Pancreas (tissue), 10 donors: ENCODE data around the gene PDCL2. TPM values are rescaled to one million over a fixed set of nuclear protein-coding genes. Genes with fewer than 3 reads are reported as not detected.
A peak's percentile ranks its signal among the peaks of the same experiment; 100 is the strongest.

Source experiments
- ATAC-seq, 4 donors: fragments of 200-7000 bp; cut with Tn5 transposase; one replicate each; pipeline versions ENCODE4 v1.8.0 to v1.9.1; 2020; ENCODE audit warnings: mild to moderate bottlenecking in 4 of 4, moderate library complexity in 4 of 4
- DNase-seq, 6 donors: peaks; one replicate each; pipeline ENCODE4 v3.0.0-alpha.2; 2020
- FAIRE-seq: peaks from 2 replicates; lab custom pipeline; 2012; peaks lifted over from hg19 to GRCh38; lab: Jason Lieb, UNC
- H3K27ac ChIP-seq, 4 donors: fragments of 200-600 bp; sonication (generic); 1 replicate in 3 of 4; 2 replicates in 1 of 4; pipeline versions ENCODE4 v1.5.0 to v1.8.0; 2020
- H3K27me3 ChIP-seq, 4 donors: fragments of 200-600 bp; one replicate each; pipeline ENCODE4 v1.8.0; 2021
- H3K36me3 ChIP-seq, 3 donors: fragments of 200-600 bp; sonication (generic) in 1 of 3; one replicate each; pipeline versions ENCODE4 v1.5.0 to v1.8.0; 2020 to 2021
- H3K4me1 ChIP-seq, 3 donors: fragments of 200-600 bp; one replicate each; pipeline ENCODE4 v1.8.0; 2021
- H3K4me3 ChIP-seq, 4 donors: fragments of 200-600 bp; sonication (generic) in 2 of 4; one replicate each; pipeline versions ENCODE4 v1.5.0 to v1.8.0; 2020 to 2021
- H3K9me3 ChIP-seq, 4 donors: fragments of 200-600 bp; one replicate each; pipeline ENCODE4 v1.8.0; 2021
- WGBS, 2 donors: extraction: QIAGEN DNeasy Blood & Tissue Kit; methylation state at CpG; one replicate each; pipeline ENCODE4 v1.1.7; 2013; 5-methylcytosine and 5-hydroxymethylcytosine counted together
- intact Hi-C, 3 donors: fragments of 100-400 bp; cut with DNase I; formaldehyde crosslinking; loops; one replicate each; pipeline versions ENCODE4 v1.11.1 to v1.14.2; 2022
- polyA plus RNA-seq, 2 donors: library from polyadenylated mRNA; stranded (reverse); fragments of 200-250 nt; gene quantifications; one replicate each; pipeline ENCODE4 v1.2.3, GENCODE V29; 2013
- total RNA-seq, 6 donors: library from RNA; stranded (reverse); fragmentation: NEBNext Ultra II Directional in 4 of 6; extraction: Animal tissue kit (Norgen Biotek cat#: 25700) in 4 of 6; gene quantifications; one replicate each; pipeline versions ENCODE4 v1.2.1 to v1.2.4, GENCODE V29; 2021 to 2023
- TF ChIP-seq, protein P1 (sequence below), 4 donors: fragments of 200-600 bp; sonication (generic) in 3 of 4; IDR thresholded peaks; one replicate each; pipeline versions ENCODE4 v1.5.0 to v1.8.0; 2021; ENCODE audit warnings: antibody characterized with exemption in 4 of 4
- donor health status: healthy with polysubstance abuse.
- donor health status: DM: no; HTN: no; CAD: no; lungs with moderate emphysema.
- donor health status: DM: no; HTN: no; CAD: no.
- donor health status: control.
- donor health status: control.
- donor health status: Bipolar disorder and iron deficiency.
- donor health status: DM: yes; HTN: yes; CAD: no.
- donor health status: DM: no; HTN: no; CAD: no.
- donor health status: DM: no; HTN: no; CAD: no.
- donor health status: DM: yes; HTN: yes; CAD: no.

The PDCL2 gene
- total and polyA plus RNA-seq, 8 donors, result not detected

GRCh38 chr4:55611358-55612059 is 19.5 kb upstream of the PDCL2 start:
- no peak overlapping the region for H3K4me3 ChIP-seq
- intact Hi-C loops, result no loop called here
- 88 to 89% methylated on average over 3 of the region's 3 CpGs for WGBS, 2 donors
- H3K36me3 ChIP-seq, result no peaks in the 10 kb centered on the region
- H3K9me3 ChIP-seq, result no peaks in the 10 kb centered on the region
- no peak for DNase-seq
- no peak for ATAC-seq
- no peak for FAIRE-seq
- TF ChIP-seq, protein P1, sequence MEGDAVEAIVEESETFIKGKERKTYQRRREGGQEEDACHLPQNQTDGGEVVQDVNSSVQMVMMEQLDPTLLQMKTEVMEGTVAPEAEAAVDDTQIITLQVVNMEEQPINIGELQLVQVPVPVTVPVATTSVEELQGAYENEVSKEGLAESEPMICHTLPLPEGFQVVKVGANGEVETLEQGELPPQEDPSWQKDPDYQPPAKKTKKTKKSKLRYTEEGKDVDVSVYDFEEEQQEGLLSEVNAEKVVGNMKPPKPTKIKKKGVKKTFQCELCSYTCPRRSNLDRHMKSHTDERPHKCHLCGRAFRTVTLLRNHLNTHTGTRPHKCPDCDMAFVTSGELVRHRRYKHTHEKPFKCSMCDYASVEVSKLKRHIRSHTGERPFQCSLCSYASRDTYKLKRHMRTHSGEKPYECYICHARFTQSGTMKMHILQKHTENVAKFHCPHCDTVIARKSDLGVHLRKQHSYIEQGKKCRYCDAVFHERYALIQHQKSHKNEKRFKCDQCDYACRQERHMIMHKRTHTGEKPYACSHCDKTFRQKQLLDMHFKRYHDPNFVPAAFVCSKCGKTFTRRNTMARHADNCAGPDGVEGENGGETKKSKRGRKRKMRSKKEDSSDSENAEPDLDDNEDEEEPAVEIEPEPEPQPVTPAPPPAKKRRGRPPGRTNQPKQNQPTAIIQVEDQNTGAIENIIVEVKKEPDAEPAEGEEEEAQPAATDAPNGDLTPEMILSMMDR (IDR thresholded peaks at IDR 0.05), result no peak
- H3K27me3 ChIP-seq, result no peaks in the 10 kb centered on the region
- H3K27ac ChIP-seq, result no peak overlapping the region
- H3K4me1 ChIP-seq, result no peaks in the 10 kb centered on the region

DNA sequence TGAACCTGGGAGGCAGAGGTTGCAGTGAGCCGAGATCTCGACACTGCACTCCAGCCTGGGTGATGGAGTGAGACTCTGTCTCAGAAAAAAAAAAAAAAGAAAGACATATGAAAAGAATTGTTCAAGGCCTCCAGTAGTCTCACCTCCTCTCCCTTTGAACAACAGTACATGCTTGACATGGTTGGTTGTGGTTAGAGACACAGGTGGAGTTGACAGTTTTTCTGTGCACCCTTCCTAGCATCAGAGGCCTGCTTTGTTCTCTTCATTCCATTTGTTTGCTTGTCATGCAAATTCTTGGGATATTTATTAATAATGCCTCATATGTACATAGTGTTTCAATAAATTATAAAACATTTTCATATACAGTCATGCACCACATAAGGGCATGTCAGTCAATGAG is 18.3 kb upstream of the PDCL2 start:
- no peaks in the 10 kb centered on the region for H3K9me3 ChIP-seq
- H3K27ac ChIP-seq, result no peak overlapping the region
- no peaks in the 10 kb centered on the region for H3K27me3 ChIP-seq
- ATAC-seq (no peak), FAIRE-seq (no peak), DNase-seq (no peak)
- H3K36me3 ChIP-seq, result no peaks in the 10 kb centered on the region
- 81 to 96% methylated on average over 2 of the region's 2 CpGs for WGBS, 2 donors
- H3K4me1 ChIP-seq, result no peaks in the 10 kb centered on the region
- intact Hi-C loops, result no loop called here
- TF ChIP-seq, protein P1 (IDR thresholded peaks at IDR 0.05), result no peak
- H3K4me3 ChIP-seq, result no peak overlapping the region

DNA sequence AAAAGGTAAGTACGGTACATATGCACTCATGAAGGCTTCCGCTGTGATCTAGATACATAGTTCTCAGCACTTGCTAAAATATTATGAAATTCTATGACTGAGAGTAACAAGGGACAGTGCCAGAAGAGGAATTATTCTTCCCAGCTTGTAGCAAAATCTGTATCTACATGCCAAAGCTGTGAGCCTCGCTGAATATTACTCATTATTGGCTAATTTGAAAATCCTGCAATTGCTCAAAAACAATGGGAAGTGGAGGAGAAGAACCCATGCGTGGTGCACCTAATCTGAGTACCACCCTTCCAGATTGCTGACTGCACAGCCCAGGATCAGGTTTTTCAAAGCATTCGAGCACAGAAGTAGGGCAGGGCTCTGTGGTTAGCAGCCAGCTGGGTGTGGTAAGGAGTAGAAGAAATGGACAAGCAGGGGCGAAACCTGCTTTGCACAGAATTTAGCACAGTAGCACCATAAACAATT is 17.4 kb upstream of the PDCL2 start:
- TF ChIP-seq, protein P1 (IDR thresholded peaks at IDR 0.05), result no peak
- ATAC-seq, result peak in 1 of 4 donors; percentile 20
- H3K9me3 ChIP-seq, result no peaks in the 10 kb centered on the region
- H3K27me3 ChIP-seq, result no peaks in the 10 kb centered on the region
- WGBS, 2 donors, result 66 to 75% methylated on average over 6 of the region's 6 CpGs
- DNase-seq, result no peak
- H3K27ac ChIP-seq, result no peak overlapping the region
- no peaks in the 10 kb centered on the region for H3K36me3 ChIP-seq
- no peaks in the 10 kb centered on the region for H3K4me1 ChIP-seq
- no peak for FAIRE-seq
- no peak overlapping the region for H3K4me3 ChIP-seq
- intact Hi-C loops, result no loop called here

- H3K9me3 ChIP-seq, result no peaks in the 10 kb centered on the region
- no peaks in the 10 kb centered on the region for H3K4me1 ChIP-seq
- H3K27ac ChIP-seq, result no peak overlapping the region
- H3K36me3 ChIP-seq, result no peaks in the 10 kb centered on the region
- no peak overlapping the region for H3K4me3 ChIP-seq
- TF ChIP-seq, protein P1 (IDR thresholded peaks at IDR 0.05), result no peak
- WGBS, 2 donors, result 55 to 73% methylated on average over 1 of the region's 1 CpG
- DNase-seq, result no peak
- no peak for ATAC-seq
- no peaks in the 10 kb centered on the region for H3K27me3 ChIP-seq
- FAIRE-seq, result no peak
- intact Hi-C loops, result no loop called here
These were observed 16.5 kb upstream of the PDCL2 start for GRCh38 chr4:55608591-55608990.

DNA sequence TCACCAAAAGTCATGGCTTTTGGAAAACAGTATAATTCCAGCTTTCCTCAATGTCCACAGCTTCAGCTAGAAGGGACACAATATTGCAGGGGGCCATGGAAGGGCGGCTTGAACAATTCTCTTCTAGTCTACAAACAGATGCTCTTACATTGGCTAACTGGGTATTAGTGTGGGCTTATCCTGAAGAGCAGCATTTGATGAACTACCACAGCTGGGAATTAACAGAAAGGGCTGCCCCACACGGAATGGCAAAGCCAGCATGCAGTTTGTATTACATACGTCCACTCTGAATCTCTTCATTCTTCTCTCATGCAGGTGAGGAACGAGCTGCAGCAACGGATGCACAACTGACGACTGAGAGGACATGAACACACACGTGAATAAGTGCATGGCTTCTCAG is 13.0 kb upstream of the PDCL2 start:
- intact Hi-C loops, result no loop called here
- no peaks in the 10 kb centered on the region for H3K4me1 ChIP-seq
- no peak overlapping the region for H3K27ac ChIP-seq
- no peak overlapping the region for H3K4me3 ChIP-seq
- FAIRE-seq (no peak), DNase-seq (no peak), ATAC-seq (no peak)
- H3K36me3 ChIP-seq, result no peaks in the 10 kb centered on the region
- no peaks in the 10 kb centered on the region for H3K9me3 ChIP-seq
- no peaks in the 10 kb centered on the region for H3K27me3 ChIP-seq
- WGBS, 2 donors, result 50 to 63% methylated on average over 7 of the region's 7 CpGs
- TF ChIP-seq, protein P1 (IDR thresholded peaks at IDR 0.05), result no peak
